Natural killer cell (primary cell): ENCODE results near the gene NKX1-1. TPM values are rescaled to one million over a fixed set of nuclear protein-coding genes. Genes with fewer than 3 reads are reported as not detected.

Experiments used
- ATAC-seq, 3 donors: fragments of 150-1000 bp in 2 of 3; fragments of 200-7000 bp in 1 of 3; cut with Tn5 transposase; 1 replicate in 1 of 3; 2 replicates in 2 of 3; pipeline ENCODE4 v1.10.0; 2021; ENCODE audit warnings: mild to moderate bottlenecking in 2 of 3, moderate library complexity in 2 of 3
- DNase-seq, 2 donors: peaks; one replicate each; pipeline versions ENCODE4 v3.0.0 to v3.0.0-alpha.2; 2013 to 2021; ENCODE audit warnings: mixed read lengths in 1 of 2
- H3K27ac ChIP-seq: one replicate; pipeline ENCODE4 v1.5.1; 2013; ENCODE audit warnings: mild to moderate bottlenecking, low read length
- H3K27me3 ChIP-seq: one replicate; pipeline ENCODE4 v1.6.1; 2013; ENCODE audit warnings: low read length; ENCODE audit not compliant: control insufficient read depth, insufficient read depth
- H3K36me3 ChIP-seq: one replicate; pipeline ENCODE4 v1.6.1; 2013; ENCODE audit warnings: low read length; ENCODE audit not compliant: control insufficient read depth, insufficient read depth
- H3K4me1 ChIP-seq: one replicate; pipeline ENCODE4 v1.6.1; 2013; ENCODE audit warnings: low read length; ENCODE audit not compliant: control insufficient read depth, insufficient read depth
- H3K4me3 ChIP-seq: one replicate; pipeline ENCODE4 v1.5.1; 2013; ENCODE audit warnings: low read length
- H3K9me3 ChIP-seq: one replicate; pipeline ENCODE4 v1.6.1; 2013; ENCODE audit warnings: low read length; ENCODE audit not compliant: control insufficient read depth, insufficient read depth
- H3K27ac Mint-ChIP-seq, 2 donors: one replicate each; pipeline ENCODE4 v1.8.0; 2022; ENCODE audit warnings: mild to moderate bottlenecking in 2 of 2, mixed read lengths in 2 of 2, moderate library complexity in 1 of 2
- H3K27me3 Mint-ChIP-seq, 2 donors: one replicate each; pipeline ENCODE4 v1.8.0; 2022; ENCODE audit warnings: low read depth in 2 of 2, mixed read lengths in 2 of 2
- H3K36me3 Mint-ChIP-seq: one replicate; pipeline ENCODE4 v1.8.0; 2022; ENCODE audit warnings: mixed read lengths
- H3K4me1 Mint-ChIP-seq, 2 donors: one replicate each; pipeline ENCODE4 v1.8.0; 2022; ENCODE audit warnings: mixed read lengths in 2 of 2
- H3K4me3 Mint-ChIP-seq: one replicate; pipeline ENCODE4 v1.8.0; 2022; ENCODE audit warnings: mild to moderate bottlenecking, moderate library complexity, mixed read lengths
- H3K9me3 Mint-ChIP-seq, 2 donors: one replicate each; pipeline ENCODE4 v1.8.0; 2022; ENCODE audit warnings: mixed read lengths in 2 of 2
- WGBS: methylation state at CpG from one replicate; pipeline ENCODE4 v1.1.7; 2013; ENCODE audit warnings: missing lambda C conversion rate; ENCODE audit not compliant: insufficient coverage; 5-methylcytosine and 5-hydroxymethylcytosine counted together
- intact Hi-C: fragments of 100-400 bp; cut with micrococcal nuclease; formaldehyde crosslinking; loops from one replicate; pipeline ENCODE4 v1.14.2; 2022
- total RNA-seq, 4 donors: library from RNA; stranded (reverse); fragments of 120-200 nt in 1 of 4; gene quantifications; one replicate each; pipeline versions ENCODE4 v1.2.3 to v1.2.4, GENCODE V29; 2013 to 2022
- TF ChIP-seq, protein P1 (sequence below): fragments of 200-600 bp; IDR thresholded peaks from one replicate; pipeline ENCODE4 v1.8.0; 2022; ENCODE audit warnings: antibody characterized with exemption

The NKX1-1 gene
- total RNA-seq, 3 donors from 2014 or later (not counting 1 experiment from before 2014, with no cell fraction given): not detected

DNA sequence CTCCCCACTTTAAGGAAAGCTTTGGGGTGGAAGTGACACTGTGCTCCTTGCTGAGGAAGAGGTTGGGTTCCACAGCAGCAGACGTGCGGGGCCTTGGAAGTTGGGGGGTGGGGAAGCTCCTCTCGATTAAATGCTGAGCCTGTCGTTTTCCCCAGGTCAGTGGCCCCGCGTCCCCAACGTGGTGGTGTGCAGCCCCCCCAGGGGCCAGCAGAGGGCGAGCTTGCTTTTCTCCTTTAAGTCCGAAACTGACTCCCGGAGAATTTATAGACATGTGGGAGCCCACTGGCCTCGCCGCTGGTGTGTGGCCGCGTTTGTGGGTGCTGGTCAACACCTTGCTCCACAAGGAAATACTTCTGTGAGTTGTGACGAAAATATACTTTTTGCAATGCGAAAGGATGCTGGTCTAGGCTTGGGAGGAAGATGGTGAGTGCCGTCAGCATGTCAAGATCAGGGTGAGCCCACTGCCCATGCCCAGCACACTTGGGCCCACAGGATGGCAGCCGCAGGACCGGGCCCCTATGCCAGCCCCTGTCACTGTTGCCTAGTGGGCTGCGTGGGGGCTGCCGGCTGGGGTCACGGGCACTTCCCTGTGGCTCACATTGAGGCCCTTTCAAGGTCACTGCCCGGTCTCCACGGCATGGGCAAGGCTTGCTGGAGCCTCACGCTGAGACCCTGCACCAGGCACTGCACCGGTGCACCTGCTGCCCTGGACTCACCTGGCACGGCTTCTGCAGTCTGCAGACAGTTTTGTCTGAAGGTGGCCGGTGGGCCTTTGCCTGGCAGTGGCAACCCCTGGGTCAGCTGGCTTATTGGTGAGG lies 49.9 kb downstream of the NKX1-1 start:
- no peaks in the 10 kb centered on the region for H3K27me3 Mint-ChIP-seq
- TF ChIP-seq, protein P1, sequence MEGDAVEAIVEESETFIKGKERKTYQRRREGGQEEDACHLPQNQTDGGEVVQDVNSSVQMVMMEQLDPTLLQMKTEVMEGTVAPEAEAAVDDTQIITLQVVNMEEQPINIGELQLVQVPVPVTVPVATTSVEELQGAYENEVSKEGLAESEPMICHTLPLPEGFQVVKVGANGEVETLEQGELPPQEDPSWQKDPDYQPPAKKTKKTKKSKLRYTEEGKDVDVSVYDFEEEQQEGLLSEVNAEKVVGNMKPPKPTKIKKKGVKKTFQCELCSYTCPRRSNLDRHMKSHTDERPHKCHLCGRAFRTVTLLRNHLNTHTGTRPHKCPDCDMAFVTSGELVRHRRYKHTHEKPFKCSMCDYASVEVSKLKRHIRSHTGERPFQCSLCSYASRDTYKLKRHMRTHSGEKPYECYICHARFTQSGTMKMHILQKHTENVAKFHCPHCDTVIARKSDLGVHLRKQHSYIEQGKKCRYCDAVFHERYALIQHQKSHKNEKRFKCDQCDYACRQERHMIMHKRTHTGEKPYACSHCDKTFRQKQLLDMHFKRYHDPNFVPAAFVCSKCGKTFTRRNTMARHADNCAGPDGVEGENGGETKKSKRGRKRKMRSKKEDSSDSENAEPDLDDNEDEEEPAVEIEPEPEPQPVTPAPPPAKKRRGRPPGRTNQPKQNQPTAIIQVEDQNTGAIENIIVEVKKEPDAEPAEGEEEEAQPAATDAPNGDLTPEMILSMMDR: peak; percentile 54
- H3K36me3 Mint-ChIP-seq: no peaks in the 10 kb centered on the region
- H3K36me3 ChIP-seq: peaks cover 25% of the 10 kb centered on the region
- H3K9me3 Mint-ChIP-seq: no peaks in the 10 kb centered on the region
- no peak overlapping the region for H3K4me3 Mint-ChIP-seq
- H3K27me3 ChIP-seq: no peaks in the 10 kb centered on the region
- intact Hi-C loops: loop anchor here (1.0 to 10.0 kb wide), 2 partner anchors 273 to 352 kb away; no protein-coding TSS in a partner anchor
- H3K9me3 ChIP-seq: no peaks in the 10 kb centered on the region
- 68% methylated on average over 28 of the region's 28 CpGs for WGBS
- no peak overlapping the region for H3K27ac Mint-ChIP-seq
- peaks cover 8 to 10% of the 10 kb centered on the region in 2 donors for H3K4me1 Mint-ChIP-seq
- peak in 1 of 3 donors; percentile 43 for ATAC-seq
- H3K27ac ChIP-seq: no peak overlapping the region
- no peak overlapping the region for H3K4me3 ChIP-seq
- DNase-seq: peak; percentile 47 to 67
- H3K4me1 ChIP-seq: peaks cover 7% of the 10 kb centered on the region

DNA sequence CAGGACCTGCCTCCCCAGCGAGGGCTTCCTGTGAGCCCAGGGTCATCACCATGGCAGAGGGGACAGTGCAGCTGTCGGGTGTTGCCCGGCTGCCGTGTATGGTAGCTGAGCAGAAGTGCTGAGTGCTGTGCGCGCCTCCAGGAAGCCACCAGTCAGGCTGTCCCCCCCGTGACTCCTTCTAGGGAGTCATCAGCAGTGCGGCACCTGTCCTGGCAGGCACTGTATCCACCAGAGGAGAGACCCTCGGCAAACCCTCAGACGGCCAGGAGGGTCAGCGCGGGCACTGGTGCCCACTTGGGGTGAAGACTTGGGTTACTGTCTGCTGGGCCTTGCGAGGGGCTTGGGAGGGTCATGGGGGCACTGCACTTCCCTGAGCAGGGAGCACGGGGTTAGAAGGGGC lies 50.9 kb downstream of the NKX1-1 start:
- 92% methylated on average over 14 of the region's 14 CpGs for WGBS
- no peak overlapping the region for H3K27ac Mint-ChIP-seq
- no peak for DNase-seq

DNA sequence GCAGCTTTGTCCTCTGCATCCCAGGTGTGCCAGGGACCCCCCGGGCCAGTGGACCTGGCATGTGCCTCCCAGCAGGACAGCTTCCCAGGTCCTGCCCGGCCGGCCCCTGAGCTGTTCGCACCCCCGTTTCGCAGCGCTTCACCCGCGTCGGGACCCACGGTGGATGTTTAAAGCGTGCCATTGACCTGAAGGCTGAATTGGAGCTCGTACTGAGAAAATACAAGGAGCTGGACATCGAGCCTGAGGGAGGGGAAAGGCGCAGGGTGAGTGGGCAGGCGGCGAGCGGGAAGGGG lies 51.3 kb downstream of the NKX1-1 start:
- TF ChIP-seq, protein P1: no peak
- no peaks in the 10 kb centered on the region for H3K27me3 Mint-ChIP-seq
- H3K27me3 ChIP-seq: no peaks in the 10 kb centered on the region
- H3K36me3 ChIP-seq: peaks cover 27% of the 10 kb centered on the region
- H3K4me1 ChIP-seq: peaks cover 7% of the 10 kb centered on the region
- H3K9me3 ChIP-seq: no peaks in the 10 kb centered on the region
- H3K4me3 ChIP-seq: no peak overlapping the region
- no peak overlapping the region for H3K4me3 Mint-ChIP-seq
- no peaks in the 10 kb centered on the region for H3K9me3 Mint-ChIP-seq
- WGBS: 94% methylated on average over 18 of the region's 18 CpGs
- peaks cover 9 to 10% of the 10 kb centered on the region in 2 donors for H3K4me1 Mint-ChIP-seq
- ATAC-seq: no peak
- DNase-seq: no peak
- no peak overlapping the region for H3K27ac Mint-ChIP-seq
- H3K36me3 Mint-ChIP-seq: no peaks in the 10 kb centered on the region
- intact Hi-C loops: loop anchor here (5.0 to 10.0 kb wide), 2 partner anchors 350 to 613 kb away; no protein-coding TSS in a partner anchor
- no peak overlapping the region for H3K27ac ChIP-seq

More for the DNA sequence above, 50.9 kb downstream of the NKX1-1 start:
- H3K4me1 Mint-ChIP-seq: peaks cover 9 to 10% of the 10 kb centered on the region in 2 donors
- H3K9me3 ChIP-seq: no peaks in the 10 kb centered on the region
- no peak for ATAC-seq
- no peak overlapping the region for H3K27ac ChIP-seq
- no peaks in the 10 kb centered on the region for H3K27me3 ChIP-seq
- H3K4me3 Mint-ChIP-seq: no peak overlapping the region
- intact Hi-C loops: loop anchor here (10.0 kb wide), 1 partner anchor 351 kb away; no protein-coding TSS in a partner anchor
- H3K4me1 ChIP-seq: peaks cover 7% of the 10 kb centered on the region
- H3K36me3 Mint-ChIP-seq: no peaks in the 10 kb centered on the region
- no peaks in the 10 kb centered on the region for H3K9me3 Mint-ChIP-seq
- no peaks in the 10 kb centered on the region for H3K27me3 Mint-ChIP-seq
- H3K36me3 ChIP-seq: peaks cover 25% of the 10 kb centered on the region
- TF ChIP-seq, protein P1: no peak
- no peak overlapping the region for H3K4me3 ChIP-seq
